NCI-H524 (cell line): Measurements from ENCODE around the gene ERC1.

Experiments used
- DNase-seq, 2 experiments: peaks; one replicate each; lab custom pipeline; 2025; lab: John Stamatoyannopoulos, UW

The ERC1 gene

DNA sequence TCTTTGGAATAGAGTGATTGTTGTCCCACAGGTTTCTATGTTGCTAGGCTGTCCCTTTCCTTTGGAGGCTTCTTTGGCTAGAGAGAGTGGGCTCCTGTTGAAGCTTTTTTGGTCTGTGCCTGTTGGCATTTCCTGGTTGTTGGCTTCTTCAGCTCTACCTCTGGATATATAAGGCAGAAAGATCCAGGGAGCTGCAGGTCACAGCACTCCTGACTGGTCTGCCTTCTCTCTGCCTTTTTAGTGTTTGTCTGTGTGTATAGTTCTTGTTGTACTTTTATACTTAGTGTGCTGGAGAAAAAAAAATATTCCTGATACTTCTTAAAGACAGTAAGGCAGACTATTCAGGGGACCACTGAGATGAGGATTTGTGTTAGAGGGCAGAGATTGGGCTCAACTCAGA lies 400.7 kb downstream of the ERC1 start:
- no peak for DNase-seq

DNA sequence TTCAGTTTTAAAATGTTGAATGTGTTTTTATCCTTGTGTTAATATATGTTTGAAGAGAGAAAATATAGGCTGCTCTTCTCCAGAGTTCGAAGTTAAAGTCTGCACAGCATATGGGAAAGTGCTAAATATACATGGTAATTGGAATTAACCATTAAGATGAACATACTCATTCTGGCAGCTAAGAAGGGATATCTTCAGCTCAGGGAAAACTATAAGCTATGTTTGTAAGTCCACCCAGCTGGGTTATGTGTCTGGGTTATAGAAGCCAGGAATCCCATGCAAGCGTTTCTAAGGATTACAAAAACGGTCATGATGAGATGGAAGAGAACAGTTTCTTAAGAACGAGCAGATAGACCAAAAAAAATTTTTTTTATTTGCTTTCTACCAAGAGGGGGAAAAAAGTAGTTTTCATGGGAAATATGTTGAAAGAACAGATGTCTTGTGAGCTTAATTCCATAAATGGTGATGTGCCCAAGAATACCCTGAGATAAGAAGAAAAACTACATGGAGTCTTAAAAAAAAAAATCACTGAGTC lies 404.5 kb downstream of the ERC1 start:
- DNase-seq: no peak

- DNase-seq: no peak
Observed at GRCh38 chr12:1398673-1399072, 407.6 kb downstream of the ERC1 start.

DNA sequence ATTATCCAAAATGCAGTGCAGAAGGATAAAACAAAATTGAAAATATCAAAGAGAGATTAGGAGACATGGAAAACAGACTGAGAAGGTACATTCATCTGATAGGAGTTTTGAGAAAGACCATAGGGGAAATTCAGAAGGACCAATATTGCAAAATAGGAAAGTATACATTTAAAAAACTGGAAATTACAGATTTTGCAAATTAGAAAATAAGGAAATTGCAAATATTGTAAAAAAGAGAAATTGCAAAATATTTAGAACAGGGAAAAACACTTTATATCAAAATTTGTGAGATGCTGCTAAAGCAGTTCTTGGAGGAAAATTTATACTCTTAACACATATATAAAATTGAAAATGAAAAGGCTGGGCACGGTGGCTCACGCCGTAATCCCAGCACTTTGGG lies 410.9 kb downstream of the ERC1 start:
- DNase-seq: no peak

- DNase-seq: no peak
Observed at GRCh38 chr12:1403417-1403816, 412.4 kb downstream of the ERC1 start.

DNA sequence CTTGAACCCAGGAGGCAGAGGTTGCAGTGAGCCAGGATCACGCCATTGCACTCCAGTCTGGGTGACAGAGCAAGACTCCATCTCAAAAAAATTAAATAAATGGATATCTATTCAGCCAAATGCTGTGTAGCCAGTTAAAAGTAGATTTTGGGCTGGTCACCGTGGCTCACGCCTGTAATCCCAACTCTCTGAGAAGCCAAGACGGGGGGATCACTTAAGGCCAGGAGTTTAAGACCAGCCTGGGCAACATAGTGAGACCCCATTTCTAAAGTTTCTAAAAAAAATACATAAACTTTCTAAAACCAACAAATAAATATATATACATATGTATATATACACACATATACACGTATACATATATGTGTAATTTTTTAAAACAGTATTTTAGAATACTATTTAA lies 414.6 kb downstream of the ERC1 start:
- DNase-seq: no peak

GRCh38 chr12:1410794-1411193 lies 419.8 kb downstream of the ERC1 start:
- DNase-seq: no peak

DNA sequence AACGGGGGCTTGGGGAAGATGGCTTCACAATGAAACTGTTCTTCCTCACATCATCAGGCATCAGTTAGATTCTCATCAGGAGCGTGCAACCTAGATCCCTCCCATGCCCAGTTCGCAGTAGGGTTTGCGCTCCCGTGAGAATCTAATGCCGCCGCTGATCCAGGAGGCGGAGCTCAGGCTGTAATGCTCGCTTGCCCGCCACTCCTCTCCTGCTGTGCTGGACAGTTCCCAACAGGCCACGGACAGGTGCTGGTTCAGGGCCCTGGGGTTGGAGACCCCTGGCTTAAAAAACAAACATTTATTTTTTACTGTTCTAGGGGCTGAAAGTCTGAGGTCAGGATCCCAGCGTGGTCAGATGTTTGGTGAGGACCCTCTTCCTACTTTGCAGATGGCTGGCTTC lies 422.9 kb downstream of the ERC1 start:
- no peak for DNase-seq

- no peak for DNase-seq
Observed at GRCh38 chr12:1418144-1418543, 427.1 kb downstream of the ERC1 start.

GRCh38 chr12:1419849-1420371 lies 428.9 kb downstream of the ERC1 start:
- DNase-seq: no peak

GRCh38 chr12:1421091-1421846 lies 430.2 kb downstream of the ERC1 start:
- no peak for DNase-seq

GRCh38 chr12:1422604-1423315 lies 431.7 kb downstream of the ERC1 start:
- DNase-seq: no peak

DNA sequence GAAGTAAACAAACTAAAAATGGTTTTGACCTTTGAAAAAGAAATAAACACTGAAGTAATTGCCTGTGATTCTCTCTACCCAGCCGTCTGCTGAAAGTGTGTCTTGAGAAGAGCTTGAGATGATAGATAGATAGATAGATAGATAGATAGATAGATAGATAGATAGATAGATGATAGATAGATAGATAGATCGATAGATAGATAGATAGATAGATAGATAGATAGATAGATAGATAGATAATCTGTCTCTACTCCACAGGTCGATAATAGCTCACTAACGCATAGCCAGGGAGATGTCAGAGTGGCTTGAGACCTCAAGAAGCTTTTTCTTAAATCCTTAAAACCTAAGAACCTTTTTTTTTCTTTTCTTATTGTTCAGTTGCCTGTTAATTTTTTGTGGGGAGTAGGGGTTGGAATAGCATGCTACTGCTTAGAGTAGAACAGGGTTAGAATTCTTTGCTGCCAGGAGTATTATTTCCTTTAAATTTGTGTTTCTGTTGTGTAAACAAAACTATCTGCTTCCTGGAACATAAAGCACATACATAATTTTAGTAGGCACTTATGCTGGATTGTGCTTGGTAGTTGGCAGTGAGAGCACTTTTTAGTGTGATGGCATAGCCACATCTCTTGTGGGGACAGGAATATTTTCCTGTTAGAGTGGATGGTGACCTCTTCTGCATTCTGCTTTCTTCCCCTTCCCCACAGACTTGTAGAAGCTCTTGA lies 433.8 kb downstream of the ERC1 start:
- DNase-seq: no peak

- DNase-seq: no peak
Observed at GRCh38 chr12:1425396-1425729, 434.3 kb downstream of the ERC1 start.

DNA sequence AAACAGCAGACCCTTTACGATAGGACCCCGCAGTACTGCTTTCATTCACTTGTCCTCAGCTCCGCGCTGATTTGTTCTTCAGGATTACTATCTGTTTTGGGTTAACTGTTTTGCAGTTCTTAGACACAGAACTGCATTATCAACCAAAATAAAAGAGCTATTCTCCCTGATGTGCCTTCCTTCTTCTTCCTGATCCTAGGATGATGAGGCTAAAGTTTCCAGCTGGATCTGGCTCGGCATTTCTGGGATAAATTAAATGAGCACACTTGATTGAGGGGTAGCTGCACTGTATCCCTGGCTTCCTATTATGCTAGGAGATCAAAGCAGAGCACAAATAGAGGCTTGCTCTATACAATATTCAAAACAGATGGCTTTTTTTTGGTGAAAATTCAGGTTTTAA lies 437.6 kb downstream of the ERC1 start:
- DNase-seq: no peak

DNA sequence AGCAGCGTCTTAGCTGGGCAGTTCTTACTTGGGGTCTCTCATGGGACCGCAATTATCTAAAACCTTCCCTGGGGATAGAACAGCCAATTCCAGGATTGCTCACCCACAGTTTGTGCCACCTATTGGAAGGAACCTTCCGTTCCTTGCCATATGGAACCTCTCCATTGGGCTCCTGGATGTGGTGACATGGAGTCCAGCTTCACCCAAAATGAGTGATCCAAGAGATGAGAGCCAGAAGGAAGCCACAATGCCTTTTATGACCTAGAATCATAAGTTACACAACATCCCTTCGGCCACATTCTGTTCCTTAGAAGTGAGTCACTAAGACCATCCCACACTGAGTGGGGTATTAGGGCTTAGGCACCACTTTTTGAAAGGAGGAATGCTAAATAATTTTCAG lies 439.0 kb downstream of the ERC1 start:
- DNase-seq: no peak

GRCh38 chr12:1434296-1434955 lies 443.4 kb downstream of the ERC1 start:
- no peak for DNase-seq

GRCh38 chr12:1435044-1435443 lies 444.0 kb downstream of the ERC1 start:
- DNase-seq: no peak

GRCh38 chr12:1435456-1435855 lies 444.4 kb downstream of the ERC1 start:
- no peak for DNase-seq

- no peak for DNase-seq
Observed at GRCh38 chr12:1436015-1436414, 445.0 kb downstream of the ERC1 start.

DNA sequence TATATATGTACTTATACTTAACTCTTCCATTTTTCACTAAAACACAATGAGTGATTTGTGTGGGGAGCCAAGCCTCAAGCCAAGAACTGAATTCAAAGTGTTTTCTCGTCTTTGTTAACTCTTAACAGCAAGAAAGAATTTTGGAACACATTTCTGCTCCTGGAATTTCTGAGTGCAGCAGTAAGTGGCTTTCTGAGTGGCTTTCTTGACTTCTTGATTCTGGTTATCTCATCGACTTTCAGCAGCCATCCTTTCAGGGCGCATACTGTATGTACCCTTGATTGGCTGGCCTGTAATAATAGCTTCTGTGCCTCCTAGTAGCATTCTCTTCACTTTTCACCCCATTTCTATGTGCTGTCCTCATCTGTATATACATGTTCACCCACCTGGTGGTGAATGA lies 446.0 kb downstream of the ERC1 start:
- DNase-seq: no peak

GRCh38 chr12:1439201-1439600 lies 448.2 kb downstream of the ERC1 start:
- no peak for DNase-seq
